EL (cell line): Measurements from ENCODE around the gene ARHGAP25.

Experiments
- DNase-seq: peaks from one replicate; pipeline ENCODE4 v3.0.0-alpha.2; 2016

The ARHGAP25 gene

DNA sequence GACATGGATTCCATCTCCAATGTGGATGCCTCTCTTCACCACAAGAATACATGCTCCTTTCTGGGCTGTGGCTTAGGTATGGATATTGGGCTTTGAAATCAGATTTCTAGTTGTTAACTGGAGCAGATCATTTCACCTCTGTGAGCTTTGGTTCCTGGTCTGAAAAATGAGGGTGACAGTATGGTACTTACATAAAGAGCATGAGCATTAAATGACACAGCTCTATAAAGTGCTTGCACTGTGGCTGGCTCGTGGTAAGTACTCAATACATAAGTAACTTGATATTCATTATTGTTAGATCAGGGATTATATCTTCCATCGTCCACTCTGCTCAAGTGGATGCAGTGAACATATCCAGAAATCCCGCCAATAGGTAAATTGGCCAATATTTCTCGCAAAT is 33.4 kb downstream of the ARHGAP25 start:
- DNase-seq, result no peak

DNA sequence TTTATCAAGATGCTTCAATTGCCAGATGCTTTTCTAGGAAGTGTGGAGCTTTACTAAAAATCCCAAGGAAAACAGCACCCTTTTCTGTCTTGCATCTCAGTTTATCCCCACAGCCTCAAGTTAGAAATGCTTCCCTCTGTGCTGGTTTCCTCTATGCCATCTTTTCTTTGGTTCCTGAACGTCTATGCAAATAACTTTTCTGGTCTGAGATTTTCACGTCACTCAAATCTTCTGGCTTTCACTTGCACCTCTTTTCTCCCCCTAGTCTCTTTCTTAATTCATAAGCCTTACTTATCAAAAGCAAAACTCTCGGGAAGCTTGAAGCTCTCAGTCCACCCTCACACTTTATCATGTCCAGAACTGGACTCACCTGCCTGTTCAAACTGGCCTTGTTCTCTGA is 33.9 kb downstream of the ARHGAP25 start:
- DNase-seq, result no peak

DNA sequence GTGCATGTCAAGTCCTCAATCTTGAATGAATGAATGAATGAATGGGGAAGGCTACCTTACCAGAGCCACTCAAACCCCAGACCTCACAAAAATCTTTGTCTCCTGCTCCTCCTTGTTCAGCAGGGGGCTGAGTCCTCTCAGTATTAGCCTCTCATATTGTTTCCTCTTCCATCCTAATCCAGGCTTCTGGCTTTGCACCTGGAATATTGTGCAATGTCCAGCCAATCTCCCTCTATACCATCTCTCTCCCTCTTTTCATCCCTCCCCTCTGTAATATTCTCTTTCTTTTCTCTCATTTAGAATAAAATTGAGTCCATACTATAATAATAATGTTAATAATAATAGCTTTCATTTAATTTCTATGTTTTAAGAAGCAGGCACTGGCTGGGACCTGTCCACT is 34.3 kb downstream of the ARHGAP25 start:
- DNase-seq, result no peak

DNA sequence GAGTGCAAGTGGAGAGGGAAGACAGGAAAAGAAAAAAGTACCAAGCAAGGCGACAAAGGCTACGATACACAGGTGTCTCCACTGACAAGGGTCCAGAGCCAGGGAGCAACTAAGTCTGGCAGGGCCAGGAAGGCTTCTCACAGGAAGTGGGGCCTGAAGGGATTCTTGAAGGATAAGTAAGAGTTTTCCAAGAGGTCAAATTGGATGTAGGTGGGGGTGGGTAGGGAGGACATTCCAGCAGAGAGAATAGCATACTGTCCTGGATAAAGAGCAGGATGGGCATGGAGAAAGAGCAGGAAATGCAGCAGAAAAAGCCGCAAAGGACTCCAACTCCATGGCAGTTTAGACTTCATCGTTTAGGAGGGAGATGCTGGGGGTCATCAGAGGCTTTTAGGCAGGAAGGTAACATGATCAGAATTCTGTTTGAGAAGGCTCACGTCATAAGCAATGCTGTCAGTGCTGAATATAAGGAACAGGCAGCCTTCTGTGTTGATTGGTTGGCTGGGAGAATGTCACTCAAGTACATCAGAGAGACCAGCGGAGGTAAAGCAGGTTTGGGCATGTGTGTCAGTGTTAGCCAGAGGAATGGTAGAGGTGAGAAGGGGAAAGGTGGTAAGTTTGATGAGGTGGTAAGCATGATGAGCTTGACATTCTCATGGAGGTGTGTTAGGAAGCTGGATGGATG is 35.1 kb downstream of the ARHGAP25 start:
- DNase-seq, result peak; percentile 44

DNA sequence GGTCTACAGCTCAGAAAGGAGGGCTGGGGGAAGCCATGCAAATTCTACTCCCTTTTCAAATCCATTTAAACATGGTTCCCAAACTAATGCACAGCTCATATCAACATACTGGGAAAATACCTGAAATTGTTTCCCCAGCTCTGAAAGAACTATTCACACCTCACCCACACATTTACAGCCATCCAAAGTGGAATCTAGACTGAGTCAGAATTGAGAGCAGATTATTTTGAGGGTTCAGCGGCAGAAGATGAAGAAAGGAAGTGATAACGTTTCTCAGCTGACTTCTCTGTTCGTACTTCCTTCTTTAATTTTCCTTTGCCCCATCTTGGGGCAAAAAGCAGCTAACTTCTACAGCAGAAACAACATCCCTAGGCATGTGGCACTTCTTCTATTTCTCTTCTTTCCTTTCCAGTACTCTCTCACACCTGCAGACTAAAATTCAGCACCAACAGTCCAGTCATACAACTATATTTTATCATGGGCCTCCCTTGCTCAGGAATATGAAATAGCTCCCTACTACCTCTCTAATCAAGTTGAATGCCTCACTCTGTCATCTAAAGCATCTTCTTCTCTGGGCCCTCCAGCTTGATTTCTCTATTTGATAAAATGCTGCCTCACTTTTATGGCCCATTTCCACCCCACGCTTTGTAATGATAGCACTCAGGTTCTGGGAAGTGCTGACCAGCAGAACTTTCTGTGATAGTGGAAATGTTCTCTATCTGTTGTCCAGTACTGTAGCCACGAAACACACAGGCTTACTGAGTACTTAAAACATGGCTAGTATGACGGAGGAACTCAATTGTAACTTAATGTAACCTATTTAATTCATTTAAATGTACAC is 35.9 kb downstream of the ARHGAP25 start:
- DNase-seq, result no peak

DNA sequence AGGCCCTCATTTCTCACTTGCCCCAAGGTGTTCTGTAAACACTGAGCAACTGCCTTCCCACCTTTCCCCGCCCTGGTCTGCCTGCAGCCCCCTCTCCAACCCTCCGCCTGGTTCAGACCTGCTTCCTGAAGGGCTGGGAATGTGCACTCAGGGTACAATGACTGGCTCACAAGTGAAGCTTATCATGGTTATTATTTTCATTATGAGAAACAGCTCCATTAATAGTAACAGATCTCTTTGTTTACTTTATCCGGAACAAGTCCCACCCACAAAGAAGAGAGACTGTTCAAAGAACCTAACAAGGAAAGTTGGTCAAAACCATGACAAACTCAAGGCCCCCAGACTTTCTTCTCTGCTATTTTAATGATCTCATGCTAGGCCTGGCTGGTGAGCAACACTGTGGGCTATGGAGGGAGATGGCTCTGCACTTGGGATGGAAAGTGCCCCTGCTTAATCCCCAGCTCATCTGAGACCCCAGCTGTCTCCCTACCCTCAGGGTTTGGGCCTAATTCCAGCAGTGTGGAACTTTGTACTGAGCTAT is 36.7 kb downstream of the ARHGAP25 start:
- no peak for DNase-seq

DNA sequence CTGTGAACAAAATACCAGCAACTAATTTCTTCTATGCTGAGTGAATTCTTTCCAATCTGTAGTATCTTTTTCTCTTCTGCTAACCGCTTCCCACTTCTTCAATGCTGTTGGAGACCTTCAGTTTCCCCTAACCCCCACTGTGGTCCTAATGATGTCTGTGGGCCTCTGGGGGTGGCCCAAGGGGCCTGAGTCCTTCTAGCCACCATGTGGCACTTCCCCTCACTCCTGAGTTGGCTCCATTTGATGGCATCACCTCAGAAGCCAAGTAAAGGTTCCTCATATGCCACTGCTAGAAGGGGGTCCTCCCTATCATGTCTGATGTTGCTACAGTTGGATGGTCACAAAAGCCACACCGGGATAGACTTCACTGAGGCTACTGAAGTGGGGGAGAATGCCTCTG is 37.5 kb downstream of the ARHGAP25 start:
- no peak for DNase-seq

DNA sequence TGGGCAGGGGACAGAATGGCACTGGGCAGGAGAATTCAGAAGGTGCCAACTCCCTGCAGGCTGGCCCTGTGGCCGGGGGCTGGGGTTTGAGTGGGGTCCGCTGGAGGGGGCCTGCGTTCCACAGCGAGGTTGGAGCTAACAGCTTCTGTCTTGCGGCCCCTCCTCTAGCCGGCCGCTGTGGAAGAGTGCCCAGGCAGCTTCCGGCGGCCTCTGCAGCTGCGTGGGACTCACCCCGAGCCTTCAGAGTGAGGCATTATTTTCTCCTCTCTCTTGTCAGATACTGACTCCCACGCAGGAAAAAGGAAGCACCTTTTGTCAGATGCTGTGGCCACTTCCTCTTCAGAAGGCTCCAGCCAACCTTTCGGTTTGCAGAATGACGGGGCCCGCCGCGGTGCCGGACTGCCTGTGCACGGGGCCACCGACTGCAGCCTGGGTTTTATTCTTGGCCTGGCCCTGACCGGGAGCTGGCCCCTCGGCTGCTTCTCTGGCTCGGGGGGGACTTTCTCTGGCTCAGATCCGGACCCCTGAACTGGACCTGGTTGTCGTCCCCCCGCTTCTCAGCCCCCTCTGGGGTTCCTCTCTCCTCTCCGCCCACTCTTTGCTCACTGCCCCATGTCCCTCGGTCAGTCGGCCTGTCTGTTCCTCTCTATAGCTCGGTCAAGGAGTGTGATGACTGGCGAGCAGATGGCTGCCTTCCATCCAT is 40.1 kb downstream of the ARHGAP25 start:
- no peak for DNase-seq

DNA sequence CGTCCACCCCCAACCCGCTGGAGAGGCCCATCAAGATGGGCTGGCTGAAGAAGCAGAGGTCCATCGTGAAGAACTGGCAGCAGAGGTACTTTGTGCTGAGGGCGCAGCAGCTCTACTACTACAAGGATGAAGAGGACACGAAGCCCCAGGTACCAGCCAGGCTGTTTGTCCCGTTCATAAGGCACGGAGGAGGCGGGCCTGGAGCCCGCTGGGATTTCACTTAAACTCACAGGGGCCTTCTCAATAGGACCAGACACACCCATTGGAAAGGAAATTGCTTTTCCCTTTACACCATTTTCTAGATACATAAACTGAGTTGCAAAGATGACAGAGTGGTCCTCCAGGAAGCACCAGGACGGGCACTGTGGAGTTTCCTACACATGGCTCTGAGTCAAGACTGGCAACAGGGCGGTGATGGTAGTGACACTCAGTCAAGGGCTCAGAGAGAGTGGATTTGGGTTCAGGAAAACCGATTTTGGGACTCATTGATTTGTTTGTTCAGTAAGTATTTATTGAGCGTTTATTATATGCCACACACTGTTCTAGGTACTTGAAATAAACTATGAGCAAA is 40.7 kb downstream of the ARHGAP25 start:
- DNase-seq, result no peak

DNA sequence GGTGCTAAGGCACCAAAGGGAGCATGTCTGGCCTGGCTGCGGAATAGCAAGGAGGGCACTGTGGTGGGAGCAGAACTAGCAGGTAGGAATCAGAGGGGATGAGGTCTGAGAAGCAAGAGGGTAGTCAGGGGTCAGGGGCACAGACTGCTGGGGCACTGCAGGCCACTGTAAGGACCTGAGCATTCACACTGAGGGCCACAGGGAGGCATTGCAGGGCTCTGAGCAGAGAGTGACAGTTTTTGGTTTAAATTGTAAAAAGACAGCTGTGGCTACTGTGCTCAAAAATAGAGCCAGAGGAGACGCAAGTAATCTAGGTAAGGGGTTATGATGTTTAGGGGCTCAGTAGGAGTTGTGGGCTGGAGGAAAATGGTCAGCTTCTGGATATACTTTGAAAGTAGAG is 41.5 kb downstream of the ARHGAP25 start:
- no peak for DNase-seq

DNA sequence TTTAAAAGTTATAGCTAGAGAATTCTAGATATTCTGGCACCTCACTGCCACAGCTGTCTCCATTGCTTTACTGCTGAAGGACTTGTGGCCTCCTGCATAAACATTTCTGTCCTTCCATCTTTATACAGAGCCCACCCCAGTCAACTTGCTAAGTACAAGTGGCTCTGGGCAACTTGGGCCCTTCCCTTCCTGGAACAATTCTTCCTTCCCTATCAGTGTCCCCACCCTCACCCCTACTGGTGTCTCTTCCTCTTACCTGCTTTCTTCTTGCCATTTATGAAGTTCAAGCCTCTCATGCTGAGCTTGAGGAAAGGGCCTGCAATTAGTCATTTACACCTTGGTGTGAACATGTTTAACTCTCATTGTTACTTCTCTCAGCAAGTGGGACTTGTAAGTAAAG is 45.0 kb downstream of the ARHGAP25 start:
- no peak for DNase-seq

DNA sequence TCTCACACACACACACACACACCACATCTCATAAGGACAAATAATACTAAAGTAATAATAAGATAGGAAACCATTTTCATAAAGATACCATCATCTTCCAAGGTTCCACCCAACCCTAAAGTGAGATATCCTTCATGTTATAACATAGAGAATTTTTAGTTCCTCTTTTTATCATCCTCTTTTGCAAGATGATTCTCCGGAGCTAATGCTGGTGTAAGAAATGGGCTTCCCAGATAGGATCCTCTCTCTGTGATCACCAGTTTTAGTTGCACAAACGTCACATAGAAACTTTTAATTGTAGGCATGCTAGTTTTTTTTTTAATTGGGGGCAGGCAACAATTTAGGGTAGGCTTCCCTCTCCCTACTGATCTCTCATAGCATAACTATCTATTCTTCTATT is 49.6 kb downstream of the ARHGAP25 start:
- no peak for DNase-seq

DNA sequence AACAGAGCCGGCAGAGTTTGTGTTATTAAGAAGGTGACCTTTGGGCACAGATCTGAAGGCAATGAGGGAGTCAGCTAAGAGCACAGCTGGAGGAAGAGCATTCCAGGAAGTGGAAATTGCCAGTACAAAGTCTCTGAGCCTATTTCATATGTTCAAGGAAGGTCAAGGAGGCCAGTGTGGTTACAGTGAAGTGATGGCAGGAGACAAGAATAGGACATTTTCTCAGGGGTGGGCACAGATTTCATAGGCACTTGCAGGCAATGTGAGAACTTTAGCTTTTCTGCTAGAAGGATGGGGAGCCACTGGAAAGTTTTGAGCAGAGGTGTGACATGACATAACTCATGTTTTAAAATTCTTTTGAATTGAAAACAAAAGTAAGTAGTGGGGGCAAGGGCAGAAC is 50.3 kb downstream of the ARHGAP25 start:
- no peak for DNase-seq

DNA sequence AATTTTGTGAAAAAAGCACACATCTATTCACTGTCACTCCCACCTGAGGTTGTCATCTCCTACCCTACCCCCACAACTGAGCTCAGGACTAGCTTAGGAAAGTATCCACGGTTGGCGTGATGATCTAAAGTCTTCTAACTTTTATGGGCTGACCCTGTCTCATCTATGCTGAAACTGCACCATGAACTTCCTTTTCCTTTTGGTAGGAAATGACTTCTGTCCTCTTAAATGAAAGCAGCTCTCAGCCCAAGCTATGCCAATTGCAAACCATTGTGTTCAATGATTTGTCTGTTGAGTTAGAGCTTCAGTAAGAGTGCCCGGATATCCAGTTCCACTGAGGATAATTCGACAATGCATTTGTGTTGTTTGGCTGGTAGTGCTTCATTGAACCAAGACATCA is 52.7 kb downstream of the ARHGAP25 start:
- DNase-seq, result no peak

DNA sequence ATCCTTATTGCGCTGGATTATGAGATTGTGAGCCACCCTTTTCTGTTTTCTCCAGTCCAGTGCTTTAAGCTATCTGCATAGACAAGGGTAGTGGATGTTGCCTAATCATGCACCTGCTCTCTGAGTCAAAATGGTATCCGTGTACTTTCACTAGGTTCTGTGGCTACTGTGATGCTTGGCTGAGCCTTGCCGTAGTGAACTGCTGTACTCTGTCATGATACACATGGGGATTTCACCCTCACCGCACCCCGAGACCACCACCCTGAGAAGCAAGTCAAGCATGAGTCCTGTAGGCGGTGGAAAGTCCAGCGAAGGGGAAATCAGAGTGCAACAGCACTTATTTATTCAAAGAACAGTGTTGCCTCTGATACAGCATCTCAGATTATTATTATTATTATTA is 55.0 kb downstream of the ARHGAP25 start:
- DNase-seq, result no peak

DNA sequence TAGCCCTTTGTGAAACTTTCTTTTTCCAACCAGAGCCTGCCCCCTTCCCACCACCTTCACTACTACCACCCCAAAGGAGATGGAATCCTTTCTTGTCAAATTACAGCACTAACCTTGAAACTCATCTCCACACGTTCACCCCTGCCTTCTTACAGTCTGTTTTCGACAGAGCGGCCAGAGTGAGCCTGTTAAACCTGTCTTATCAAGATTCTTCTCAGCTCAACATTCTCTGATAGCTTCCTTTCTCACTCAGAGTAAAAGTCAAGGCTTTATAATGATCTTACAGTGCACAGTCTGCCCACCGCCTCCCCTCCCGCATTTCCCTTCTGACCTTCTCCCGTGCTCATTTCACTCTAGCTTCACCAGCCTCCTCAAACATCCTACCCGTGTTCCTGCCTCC is 56.0 kb downstream of the ARHGAP25 start:
- no peak for DNase-seq

DNA sequence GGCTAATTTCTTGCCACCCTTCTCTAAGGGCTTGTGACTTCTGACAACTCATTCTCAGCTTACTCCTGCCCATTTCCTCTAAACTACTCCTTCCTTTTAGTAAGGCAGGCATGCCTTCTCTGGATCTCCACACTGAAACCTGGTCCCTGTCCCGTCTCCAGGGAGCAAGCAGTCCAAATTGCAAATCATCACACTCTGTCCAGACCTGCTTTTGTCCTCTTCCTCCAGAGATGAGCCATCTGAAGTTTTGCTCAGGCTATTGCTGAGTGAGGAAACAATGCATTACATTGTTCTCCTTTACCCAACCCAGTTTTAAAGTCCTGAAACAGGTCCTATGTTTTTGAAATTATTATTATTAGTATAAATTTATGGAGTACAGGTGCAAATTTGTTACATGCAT is 57.3 kb downstream of the ARHGAP25 start:
- no peak for DNase-seq

DNA sequence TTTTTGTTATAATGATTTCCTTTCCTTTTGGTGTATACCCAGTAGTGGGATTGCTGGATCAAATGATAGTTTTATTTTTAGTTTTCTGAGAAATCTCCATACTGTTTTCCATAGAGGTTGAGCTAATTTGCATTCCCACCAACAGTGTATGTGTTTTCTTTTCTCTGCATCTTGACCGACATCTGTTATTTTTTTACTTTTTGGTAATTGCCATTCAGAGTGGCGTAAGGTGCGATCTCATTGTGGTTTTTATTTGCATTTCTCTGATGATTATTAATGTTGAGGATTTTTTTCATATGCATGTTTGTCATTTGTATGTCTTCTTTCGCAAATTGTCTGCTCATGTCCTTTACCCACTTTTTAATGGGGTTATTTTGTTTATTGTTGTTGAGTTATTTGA is 58.1 kb downstream of the ARHGAP25 start:
- DNase-seq, result no peak

DNA sequence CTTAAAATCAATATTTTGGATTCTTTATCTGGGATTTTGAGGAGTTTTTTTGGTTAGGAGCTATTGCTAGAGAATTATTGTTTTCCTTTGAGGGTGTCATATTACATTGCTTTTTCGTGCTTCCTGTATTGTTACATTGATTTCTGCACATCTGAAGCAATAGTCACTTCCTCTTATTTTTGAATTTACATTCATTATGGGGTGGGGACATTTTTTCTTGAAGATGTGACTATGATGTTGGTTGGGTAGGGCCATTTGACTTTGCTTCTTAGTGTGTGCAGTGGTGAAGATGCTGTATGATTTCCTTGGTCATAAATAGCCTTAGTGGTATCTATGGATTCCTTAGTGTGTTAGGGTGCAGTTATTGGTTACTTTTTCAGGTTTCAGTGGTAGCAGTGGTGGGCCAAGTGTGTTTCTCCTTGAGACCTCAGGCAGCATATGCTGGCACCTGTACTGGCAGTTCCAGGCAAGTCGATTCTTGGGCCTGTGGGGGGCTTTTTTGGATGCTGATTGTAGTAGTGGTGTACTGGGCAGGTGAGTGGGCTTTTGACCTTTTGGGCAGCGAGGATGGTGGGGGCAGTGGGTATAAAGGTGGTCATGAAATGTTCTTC is 61.8 kb downstream of the ARHGAP25 start:
- peak; percentile 19 for DNase-seq

DNA sequence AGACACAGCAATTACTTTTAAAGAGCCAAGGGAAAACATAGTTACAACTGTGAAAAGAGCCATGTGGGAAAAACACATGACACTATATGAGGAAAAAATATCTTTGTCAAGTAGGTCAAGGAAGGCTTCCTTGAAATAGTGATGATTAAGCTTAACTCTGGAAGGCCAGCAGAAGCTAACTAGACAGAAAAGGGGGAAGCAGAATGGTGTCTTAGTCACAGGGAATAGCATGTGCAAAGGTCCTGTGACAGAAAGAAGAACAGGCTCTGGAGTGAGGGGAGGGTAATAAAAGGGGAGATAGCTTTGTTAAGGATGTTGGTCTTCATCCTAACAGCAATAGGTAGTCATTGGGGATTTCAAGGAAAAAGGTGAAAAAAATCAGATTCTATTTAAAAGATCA is 64.0 kb downstream of the ARHGAP25 start:
- no peak for DNase-seq

DNA sequence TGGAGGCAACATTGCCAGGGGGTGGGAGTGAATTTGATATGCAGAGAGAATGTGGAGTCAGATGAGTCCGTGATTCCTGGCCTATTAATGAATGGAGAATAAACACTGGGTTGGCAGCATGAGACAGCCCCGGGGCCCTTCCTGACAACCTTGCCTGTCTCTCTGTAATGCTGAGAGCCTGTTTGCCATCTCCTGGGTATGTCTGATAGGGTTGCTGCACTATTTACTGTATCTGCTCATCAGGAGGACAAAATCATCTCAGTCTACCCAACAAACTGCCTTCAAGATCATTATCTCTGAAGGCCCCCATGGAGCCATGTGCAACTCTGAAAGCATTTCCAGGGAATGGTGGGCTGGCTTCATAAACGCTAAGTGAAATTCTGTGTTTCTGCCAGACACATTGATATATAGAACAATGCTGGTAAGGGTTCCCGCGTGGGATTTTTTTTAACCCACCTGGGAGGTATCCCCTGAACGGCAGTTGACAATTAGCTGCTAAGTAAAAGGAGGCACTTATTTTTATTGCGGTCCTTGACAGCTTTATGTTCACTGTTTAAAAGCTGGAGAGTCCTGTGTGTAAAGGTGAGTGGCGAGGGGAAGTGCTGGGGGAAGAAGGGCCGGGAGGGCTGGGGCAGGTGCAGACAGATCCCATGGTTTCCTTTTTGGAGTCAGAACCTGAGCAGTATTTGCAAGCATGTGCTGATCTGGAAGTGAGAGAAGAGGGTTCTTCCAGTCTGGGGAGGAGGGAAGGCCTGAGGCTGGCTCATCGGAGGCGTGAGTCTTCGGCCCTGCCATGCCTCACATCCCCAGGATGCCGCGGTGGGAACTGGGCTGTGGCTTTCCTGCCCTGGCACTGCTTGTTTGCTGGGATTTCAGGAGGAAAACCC is 64.8 kb downstream of the ARHGAP25 start:
- no peak for DNase-seq

DNA sequence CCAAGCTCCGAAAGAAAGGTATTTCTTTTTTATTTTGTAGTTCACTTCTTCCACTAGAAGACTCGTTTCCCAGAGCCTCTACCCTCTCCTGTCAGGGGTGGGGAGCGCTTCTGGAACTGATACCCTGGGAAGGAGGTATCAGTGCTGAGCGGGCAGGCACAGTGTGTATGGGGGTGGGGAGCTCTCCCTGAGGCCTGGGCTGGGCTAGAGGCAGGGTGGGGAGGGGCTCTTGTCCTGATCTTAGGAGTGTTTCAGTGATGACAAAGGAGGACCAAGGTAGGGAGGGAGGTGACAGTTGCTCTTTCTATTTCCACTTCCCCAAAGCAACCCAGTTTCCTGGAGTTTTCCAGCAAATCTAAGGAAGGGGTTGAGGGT is 65.4 kb downstream of the ARHGAP25 start:
- DNase-seq, result no peak
